A549 treated with AZD9567 at 1 μM for 4 hours (cell line): ENCODE data around the gene PCDHGC5. TPM values are rescaled to one million over a fixed set of nuclear protein-coding genes. Genes with fewer than 3 reads are reported as not detected.

ENCODE experiments used
- total RNA-seq: library from RNA; stranded (reverse); fragments of 200-300 nt; extraction: Qiagen RNA extraction; gene quantifications from 5 replicates; pipeline ENCODE4 v1.2.3, GENCODE V29; 2022; ENCODE audit not compliant: insufficient read depth

Gene PCDHGC5
- total RNA-seq: 0.01 TPM in 2 of 5 replicates, not detected in the others

DNA sequence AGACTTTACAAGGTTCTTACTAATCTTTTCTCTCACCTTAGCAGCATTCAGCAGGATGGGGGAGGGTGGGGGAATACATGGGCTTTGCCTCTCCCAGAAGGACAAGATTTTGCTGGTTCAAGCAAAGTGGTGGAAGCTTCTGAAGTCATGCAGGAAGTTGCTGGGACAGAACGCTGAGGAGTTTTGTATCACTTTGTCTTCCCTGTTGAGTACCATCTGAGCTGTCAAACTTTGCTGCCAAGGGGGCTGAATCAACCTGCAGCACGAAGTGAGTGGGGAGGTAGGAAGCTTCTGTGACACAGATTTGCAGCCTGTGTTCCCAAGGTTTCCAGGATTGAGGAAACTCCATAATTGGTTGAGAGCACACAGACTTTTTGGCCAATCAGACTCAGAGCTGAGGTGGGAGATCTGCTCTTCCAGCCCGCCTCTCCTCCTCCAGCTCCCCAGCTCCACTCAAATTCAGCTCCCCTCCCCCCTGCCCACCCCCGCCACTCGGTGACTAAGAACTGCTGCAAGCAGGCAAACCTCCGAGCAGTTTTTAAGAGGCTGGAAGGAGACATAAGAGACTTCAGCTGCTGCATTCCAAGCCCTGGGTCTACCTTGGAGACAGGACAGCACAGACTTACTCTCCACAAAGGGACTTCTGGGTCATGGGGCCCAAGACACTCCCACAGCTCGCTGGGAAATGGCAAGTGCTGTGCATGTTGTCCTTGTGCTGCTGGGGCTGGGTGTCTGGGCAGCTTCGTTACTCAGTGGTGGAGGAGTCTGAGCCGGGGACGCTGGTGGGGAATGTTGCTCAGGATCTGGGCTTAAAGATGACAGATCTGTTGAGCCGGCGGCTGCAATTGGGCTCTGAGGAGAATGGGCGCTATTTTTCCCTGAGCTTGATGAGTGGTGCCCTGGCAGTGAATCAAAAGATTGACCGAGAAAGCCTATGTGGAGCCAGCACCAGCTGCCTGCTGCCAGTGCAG, at the start of gene PCDHGC5:
TSS of gene PCDHGC5 (plus strand) at position 491 of the 971 bp plus-strand sequence. CDS start at position 651, 160 bp downstream.

DNA sequence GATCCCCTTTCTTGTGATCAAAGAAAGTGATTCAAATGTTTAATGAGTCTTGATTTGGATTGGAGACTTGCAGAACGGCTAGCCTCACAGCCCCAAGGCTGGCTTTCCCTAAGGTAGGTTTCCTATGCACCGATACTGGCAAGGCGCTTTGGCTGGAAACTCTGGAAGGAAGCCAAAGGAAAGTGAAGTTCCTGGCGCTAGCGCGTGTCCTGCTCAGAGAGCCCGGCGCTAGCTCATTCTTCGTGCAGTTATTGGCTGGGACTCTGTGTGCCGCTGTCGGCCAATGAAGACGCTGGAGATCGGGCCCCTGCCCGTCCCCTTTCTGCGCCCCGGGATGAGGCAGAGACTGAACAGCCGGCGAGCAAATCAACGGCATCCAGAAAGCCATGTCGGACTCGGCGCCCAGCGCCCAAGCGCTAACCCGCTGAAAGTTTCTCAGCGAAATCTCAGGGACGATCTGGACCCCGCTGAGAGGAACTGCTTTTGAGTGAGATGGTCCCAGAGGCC, 13.2 kb upstream of the PCDHGC5 start, which contains the start of gene PCDHGC3:
TSS of gene PCDHGC3 (plus strand) at position 342 of the 507 bp plus-strand sequence. CDS start at position 493, 151 bp downstream.

DNA sequence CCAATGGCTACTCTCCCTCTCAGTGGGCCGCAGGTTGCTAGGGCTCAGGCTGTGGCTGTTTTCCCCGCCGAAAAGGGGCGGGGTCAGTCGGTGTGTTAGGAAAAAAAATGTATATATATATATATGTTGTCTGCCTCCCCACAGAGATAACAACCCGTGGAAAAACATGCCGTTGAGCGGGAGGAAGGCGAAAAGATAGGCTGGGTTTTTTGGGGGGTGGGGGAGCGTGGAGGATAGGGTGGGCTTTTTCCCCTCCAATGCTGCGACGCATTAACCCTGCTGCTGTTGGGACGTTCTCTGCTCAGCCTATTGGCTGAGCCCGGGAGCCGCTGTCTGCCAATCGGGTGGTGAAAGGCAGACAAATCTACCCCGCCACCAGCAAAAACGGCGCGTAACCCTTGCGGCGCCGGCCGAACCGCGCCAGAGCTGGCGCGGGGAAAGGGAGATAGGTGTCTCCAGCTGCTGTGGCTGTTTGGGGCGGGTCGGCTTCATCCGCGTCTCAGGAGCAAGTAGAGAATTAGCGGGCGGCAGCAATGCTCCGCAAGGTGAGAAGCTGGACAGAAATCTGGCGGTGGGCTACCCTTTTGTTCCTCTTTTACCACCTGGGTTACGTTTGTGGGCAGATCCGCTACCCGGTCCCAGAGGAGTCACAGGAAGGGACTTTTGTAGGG, 4.1 kb upstream of the PCDHGC5 start, which contains the start of gene PCDHGC4:
TSS of gene PCDHGC4 (plus strand) at position 390 of the 671 bp plus-strand sequence. CDS start at position 534, 144 bp downstream.

Other genes with a start within 250 kb of the PCDHGC5 start
- gene PCDHB15, start 243.7 kb upstream of the PCDHGC5 start, total RNA-seq: 0.02 to 0.09 TPM (median 0.07 TPM) in 4 of 5 replicates, not detected in the other
- gene SLC25A2, start 185.0 kb upstream of the PCDHGC5 start, total RNA-seq: not detected in 5 replicates
- gene TAF7, start 168.3 kb upstream of the PCDHGC5 start, total RNA-seq: 60.6 to 75.9 TPM (median 73.6 TPM) in 5 replicates
- gene PCDHGA1, start 158.6 kb upstream of the PCDHGC5 start, total RNA-seq: 0.22 to 0.39 TPM (median 0.28 TPM) in 4 of 5 replicates, not detected in the other
- gene PCDHGA2, start 150.3 kb upstream of the PCDHGC5 start, total RNA-seq: 0.42 to 1.1 TPM (median 0.53 TPM) in 5 replicates
- gene PCDHGA3, start 145.3 kb upstream of the PCDHGC5 start, total RNA-seq: 0.02 TPM in 2 of 5 replicates, not detected in the others
- gene PCDHGB1, start 139.0 kb upstream of the PCDHGC5 start, total RNA-seq: 1.2 to 1.7 TPM (median 1.5 TPM) in 4 of 5 replicates, not detected in the other
- gene PCDHGA4, start 134.1 kb upstream of the PCDHGC5 start, total RNA-seq: 0.08 to 0.17 TPM (median 0.13 TPM) in 4 of 5 replicates, not detected in the other
- 0.07 to 0.13 TPM (median 0.08 TPM) in 4 of 5 replicates, not detected in the other for gene PCDHGB2, start 129.1 kb upstream of the PCDHGC5 start, total RNA-seq
- gene PCDHGA5, start 124.9 kb upstream of the PCDHGC5 start, total RNA-seq: 0.09 to 0.87 TPM (median 0.14 TPM) in 5 replicates
- 0.14 to 0.80 TPM (median 0.26 TPM) in 5 replicates for gene PCDHGB3, start 118.8 kb upstream of the PCDHGC5 start, total RNA-seq
- gene PCDHGA6, start 115.2 kb upstream of the PCDHGC5 start, total RNA-seq: 0.14 to 0.20 TPM (median 0.18 TPM) in 4 of 5 replicates, not detected in the other
- gene PCDHGA7, start 106.3 kb upstream of the PCDHGC5 start, total RNA-seq: 0.44 to 0.91 TPM (median 0.79 TPM) in 5 replicates
- 0.66 to 0.88 TPM (median 0.85 TPM) in 5 replicates for gene PCDHGB4, start 101.4 kb upstream of the PCDHGC5 start, total RNA-seq
- 0.02 to 0.05 TPM (median 0.04 TPM) in 4 of 5 replicates, not detected in the other for gene PCDHGA8, start 96.4 kb upstream of the PCDHGC5 start, total RNA-seq
- gene PCDHGB5, start 91.1 kb upstream of the PCDHGC5 start, total RNA-seq: 1.9 to 2.9 TPM (median 2.4 TPM) in 5 replicates
- gene PCDHGA9, start 86.3 kb upstream of the PCDHGC5 start, total RNA-seq: 0.02 to 0.07 TPM (median 0.04 TPM) in 4 of 5 replicates, not detected in the other
- 0.05 to 0.11 TPM (median 0.09 TPM) in 4 of 5 replicates, not detected in the other for gene PCDHGB6, start 81.1 kb upstream of the PCDHGC5 start, total RNA-seq
- 0.05 TPM in 1 of 5 replicates, not detected in the others for gene PCDHGA10, start 76.1 kb upstream of the PCDHGC5 start, total RNA-seq
- 0.05 to 0.70 TPM (median 0.06 TPM) in 5 replicates for gene PCDHGB7, start 71.4 kb upstream of the PCDHGC5 start, total RNA-seq
- 0.01 to 0.03 TPM (median 0.02 TPM) in 3 of 5 replicates, not detected in the others for gene PCDHGA11, start 68.0 kb upstream of the PCDHGC5 start, total RNA-seq
- 0.01 to 0.02 TPM (median 0.02 TPM) in 3 of 5 replicates, not detected in the others for gene PCDHGA12, start 58.6 kb upstream of the PCDHGC5 start, total RNA-seq
- gene PCDHGC3, start 13.1 kb upstream of the PCDHGC5 start, total RNA-seq: 4.8 to 6.7 TPM (median 5.3 TPM) in 5 replicates
- 0.03 to 0.06 TPM in 2 of 5 replicates, not detected in the others for gene PCDHGC4, start 4.1 kb upstream of the PCDHGC5 start, total RNA-seq
- 92.4 to 100 TPM (median 96.5 TPM) in 5 replicates for gene DIAPH1, start 129.9 kb downstream of the PCDHGC5 start, total RNA-seq
- gene HDAC3, start 147.8 kb downstream of the PCDHGC5 start, total RNA-seq: 24.4 to 57.5 TPM (median 54.5 TPM) in 5 replicates
- gene RELL2, start 147.9 kb downstream of the PCDHGC5 start, total RNA-seq: 2.8 to 5.0 TPM (median 4.4 TPM) in 5 replicates
- gene FCHSD1, start 162.3 kb downstream of the PCDHGC5 start, total RNA-seq: 7.8 to 12.3 TPM (median 10.5 TPM) in 5 replicates
- gene ARAP3, start 193.1 kb downstream of the PCDHGC5 start, total RNA-seq: 3.8 to 5.0 TPM (median 4.4 TPM) in 5 replicates